WTC11 (cell line): ENCODE results near the gene SLC8B1.

Experiments
- CREM ChIP-seq: sonication (generic); formaldehyde crosslinking; IDR thresholded peaks from 2 replicates; pipeline ENCODE4 v1.8.1; 2022; ENCODE audit warnings: mild to moderate bottlenecking, missing genetic modification reagents, moderate library complexity
- CTCF ChIP-seq: fragments of 200-600 bp; IDR thresholded peaks from 2 replicates; pipeline ENCODE4 v1.8.0; 2022; ENCODE audit warnings: antibody characterized with exemption
- ELF4 ChIP-seq: sonication (generic); formaldehyde crosslinking; IDR thresholded peaks from 2 replicates; pipeline ENCODE4 v1.8.1; 2022; ENCODE audit warnings: low read depth, mild to moderate bottlenecking, moderate library complexity, missing genetic modification reagents
- JUN ChIP-seq: sonication (generic); formaldehyde crosslinking; IDR thresholded peaks from 2 replicates; pipeline ENCODE4 v1.8.0; 2023; ENCODE audit warnings: mild to moderate bottlenecking, missing genetic modification reagents
- KAT7 ChIP-seq: sonication (generic); formaldehyde crosslinking; IDR thresholded peaks from 2 replicates; pipeline ENCODE4 v1.8.1; 2023; ENCODE audit warnings: missing genetic modification reagents, mild to moderate bottlenecking, borderline replicate concordance
- MAX ChIP-seq: sonication (generic); formaldehyde crosslinking; IDR thresholded peaks from 2 replicates; pipeline ENCODE4 v1.8.0; 2022; ENCODE audit warnings: mild to moderate bottlenecking, missing genetic modification reagents
- MLX ChIP-seq: sonication (generic); formaldehyde crosslinking; IDR thresholded peaks from 2 replicates; pipeline ENCODE4 v1.8.1; 2023; ENCODE audit warnings: mild to moderate bottlenecking, missing genetic modification reagents, moderate library complexity
- MYBL2 ChIP-seq: sonication (generic); formaldehyde crosslinking; IDR thresholded peaks from 2 replicates; pipeline ENCODE4 v1.8.1; 2023; ENCODE audit warnings: mild to moderate bottlenecking, moderate library complexity, missing genetic modification reagents
- NR2C2 ChIP-seq: sonication (generic); formaldehyde crosslinking; IDR thresholded peaks from 2 replicates; pipeline ENCODE4 v1.8.0; 2022; ENCODE audit warnings: mild to moderate bottlenecking, missing genetic modification reagents
- PRDM15 ChIP-seq: sonication (generic); formaldehyde crosslinking; IDR thresholded peaks from 2 replicates; pipeline ENCODE4 v1.8.0; 2022; ENCODE audit warnings: missing genetic modification reagents
- PREB ChIP-seq: sonication (generic); formaldehyde crosslinking; IDR thresholded peaks from 2 replicates; pipeline ENCODE4 v1.8.1; 2022; ENCODE audit warnings: mild to moderate bottlenecking, missing genetic modification reagents, moderate library complexity, borderline replicate concordance
- STAT6 ChIP-seq: sonication (generic); formaldehyde crosslinking; conservative IDR thresholded peaks from 2 replicates; pipeline ENCODE4 v1.8.1; 2023; ENCODE audit warnings: mild to moderate bottlenecking, low read depth, missing genetic modification reagents, moderate library complexity
- USF1 ChIP-seq: sonication (generic); formaldehyde crosslinking; IDR thresholded peaks from 2 replicates; pipeline ENCODE4 v1.8.0; 2022; ENCODE audit warnings: mild to moderate bottlenecking, missing genetic modification reagents
- USF2 ChIP-seq: sonication (generic); formaldehyde crosslinking; IDR thresholded peaks from 2 replicates; pipeline ENCODE4 v1.8.1; 2023; ENCODE audit warnings: mild to moderate bottlenecking, missing genetic modification reagents, moderate library complexity

- no peak for TF ChIP-seq CTCF
- no peak for TF ChIP-seq MAX
- no peak for TF ChIP-seq STAT6 (CRISPR knock-in tag)
- TF ChIP-seq USF1 (CRISPR knock-in tag): no peak
- TF ChIP-seq MLX (CRISPR knock-in tag): no peak
- no peak for TF ChIP-seq PRDM15 (CRISPR knock-in tag)
- TF ChIP-seq ELF4 (CRISPR knock-in tag): no peak
- no peak for TF ChIP-seq USF2 (CRISPR knock-in tag)
- no peak for TF ChIP-seq MYBL2 (CRISPR knock-in tag)
- no peak for TF ChIP-seq KAT7 (CRISPR knock-in tag)
- TF ChIP-seq PREB: no peak
- TF ChIP-seq JUN: no peak
- no peak for TF ChIP-seq CREM
- TF ChIP-seq NR2C2 (CRISPR knock-in tag): no peak
Observed at GRCh38 chr12:113268136-113268535, 66.8 kb downstream of the SLC8B1 start.
